Breast epithelium (tissue), 3 donors: ENCODE measurements around the gene TGM3.

Experiments used
- POLR2AphosphoS5 ChIP-seq, 3 donors: sonication (generic); formaldehyde crosslinking; IDR thresholded peaks; one replicate each; pipeline ENCODE4 v1.6.1; 2017; ENCODE audit warnings: antibody characterized with exemption in 3 of 3
- TF ChIP-seq, protein P1 (sequence below), 3 donors: fragments of 450-650 bp; IDR thresholded peaks; one replicate each; pipeline ENCODE4 v1.5.1; 2016 to 2017; ENCODE audit warnings: antibody characterized with exemption in 3 of 3, mild to moderate bottlenecking in 3 of 3, moderate library complexity in 3 of 3

DNA sequence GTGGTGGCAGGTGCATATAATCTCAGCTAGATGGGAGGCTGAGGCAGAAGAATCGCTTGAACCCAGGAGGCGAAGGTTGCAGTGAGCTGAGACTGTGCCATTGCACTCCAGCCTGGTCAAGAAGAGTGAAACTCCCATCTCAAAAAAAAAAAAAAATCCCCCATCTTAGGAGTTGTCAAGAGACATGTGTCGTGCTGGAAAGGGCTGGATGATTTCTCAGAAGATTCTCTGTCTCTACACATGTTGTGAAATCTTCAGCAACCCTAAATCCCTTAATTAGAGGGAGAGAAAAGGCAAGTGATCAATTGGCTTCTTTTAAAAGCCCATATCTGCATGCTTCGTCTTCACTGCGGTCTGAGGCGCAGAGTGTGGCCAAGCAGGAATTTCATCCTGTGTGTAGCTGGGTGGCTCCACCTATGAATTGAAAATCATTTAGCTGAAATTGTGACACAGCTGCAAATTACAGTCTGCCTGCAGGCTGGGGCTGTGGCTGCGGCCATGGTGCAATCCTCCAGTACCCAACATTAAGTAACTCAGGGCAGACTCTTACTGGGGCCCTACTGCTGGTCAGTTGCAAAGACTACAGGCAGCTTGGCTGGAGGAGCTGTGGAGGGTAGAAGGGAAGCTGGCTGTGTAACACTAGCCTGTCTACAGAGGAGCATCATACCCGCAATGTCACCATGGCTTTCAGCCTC, 3.2 kb upstream of the TGM3 start:
- TF ChIP-seq, protein P1, sequence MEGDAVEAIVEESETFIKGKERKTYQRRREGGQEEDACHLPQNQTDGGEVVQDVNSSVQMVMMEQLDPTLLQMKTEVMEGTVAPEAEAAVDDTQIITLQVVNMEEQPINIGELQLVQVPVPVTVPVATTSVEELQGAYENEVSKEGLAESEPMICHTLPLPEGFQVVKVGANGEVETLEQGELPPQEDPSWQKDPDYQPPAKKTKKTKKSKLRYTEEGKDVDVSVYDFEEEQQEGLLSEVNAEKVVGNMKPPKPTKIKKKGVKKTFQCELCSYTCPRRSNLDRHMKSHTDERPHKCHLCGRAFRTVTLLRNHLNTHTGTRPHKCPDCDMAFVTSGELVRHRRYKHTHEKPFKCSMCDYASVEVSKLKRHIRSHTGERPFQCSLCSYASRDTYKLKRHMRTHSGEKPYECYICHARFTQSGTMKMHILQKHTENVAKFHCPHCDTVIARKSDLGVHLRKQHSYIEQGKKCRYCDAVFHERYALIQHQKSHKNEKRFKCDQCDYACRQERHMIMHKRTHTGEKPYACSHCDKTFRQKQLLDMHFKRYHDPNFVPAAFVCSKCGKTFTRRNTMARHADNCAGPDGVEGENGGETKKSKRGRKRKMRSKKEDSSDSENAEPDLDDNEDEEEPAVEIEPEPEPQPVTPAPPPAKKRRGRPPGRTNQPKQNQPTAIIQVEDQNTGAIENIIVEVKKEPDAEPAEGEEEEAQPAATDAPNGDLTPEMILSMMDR (IDR thresholded peaks at IDR 0.05): no peak
- no peak for TF ChIP-seq POLR2AphosphoS5 (IDR thresholded peaks at IDR 0.05)
